Thyroid gland (tissue), 4 donors: ENCODE data around the gene NBEAL2.

ENCODE experiments used
- POLR2A ChIP-seq, 2 donors: fragments of 450-650 bp; IDR thresholded peaks; one replicate each; pipeline ENCODE4 v1.6.1; 2017; ENCODE audit warnings: antibody characterized with exemption in 2 of 2, mild to moderate bottlenecking in 2 of 2, moderate library complexity in 1 of 2
- TF ChIP-seq, protein P1 (sequence below), 6 experiments: fragments of 200-600 bp in 3 of 6; fragments of 450-650 bp in 3 of 6; sonication (generic) in 3 of 6; IDR thresholded peaks; one replicate each; pipeline ENCODE4 v1.5.1; 2016 to 2019; ENCODE audit warnings: antibody characterized with exemption in 6 of 6, mild to moderate bottlenecking in 2 of 6, inconsistent platforms in 1 of 6, moderate library complexity in 1 of 6

DNA sequence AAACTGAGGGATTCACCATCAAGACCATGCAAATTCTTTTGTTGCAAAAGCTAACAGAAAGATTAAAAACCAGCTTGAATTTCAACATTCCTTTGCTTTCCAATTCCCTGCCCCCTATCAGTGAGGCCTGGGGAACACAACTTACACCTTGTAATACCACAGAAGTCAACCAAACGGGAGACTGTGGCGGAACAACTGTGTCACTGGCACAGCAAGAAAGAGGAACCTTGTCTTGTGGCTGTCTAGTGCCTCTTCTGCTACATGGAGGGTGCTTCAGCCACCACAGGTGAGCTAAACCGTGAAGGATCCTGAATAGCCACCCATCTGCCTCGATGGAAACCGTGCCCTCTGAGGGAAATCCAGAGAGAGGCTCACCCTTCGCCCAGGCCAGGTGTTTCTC, 14.3 kb upstream of the NBEAL2 start:
- TF ChIP-seq, protein P1, sequence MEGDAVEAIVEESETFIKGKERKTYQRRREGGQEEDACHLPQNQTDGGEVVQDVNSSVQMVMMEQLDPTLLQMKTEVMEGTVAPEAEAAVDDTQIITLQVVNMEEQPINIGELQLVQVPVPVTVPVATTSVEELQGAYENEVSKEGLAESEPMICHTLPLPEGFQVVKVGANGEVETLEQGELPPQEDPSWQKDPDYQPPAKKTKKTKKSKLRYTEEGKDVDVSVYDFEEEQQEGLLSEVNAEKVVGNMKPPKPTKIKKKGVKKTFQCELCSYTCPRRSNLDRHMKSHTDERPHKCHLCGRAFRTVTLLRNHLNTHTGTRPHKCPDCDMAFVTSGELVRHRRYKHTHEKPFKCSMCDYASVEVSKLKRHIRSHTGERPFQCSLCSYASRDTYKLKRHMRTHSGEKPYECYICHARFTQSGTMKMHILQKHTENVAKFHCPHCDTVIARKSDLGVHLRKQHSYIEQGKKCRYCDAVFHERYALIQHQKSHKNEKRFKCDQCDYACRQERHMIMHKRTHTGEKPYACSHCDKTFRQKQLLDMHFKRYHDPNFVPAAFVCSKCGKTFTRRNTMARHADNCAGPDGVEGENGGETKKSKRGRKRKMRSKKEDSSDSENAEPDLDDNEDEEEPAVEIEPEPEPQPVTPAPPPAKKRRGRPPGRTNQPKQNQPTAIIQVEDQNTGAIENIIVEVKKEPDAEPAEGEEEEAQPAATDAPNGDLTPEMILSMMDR (IDR thresholded peaks at IDR 0.05): no peak
- TF ChIP-seq POLR2A (IDR thresholded peaks at IDR 0.05): peak in 1 of 2 donors; percentile 41
